GM12891 (cell line): Measurements from ENCODE around the gene PLEKHA5.

Experiments
- POLR2AphosphoS5 ChIP-seq: IDR thresholded peaks from 2 replicates; pipeline ENCODE4 v1.6.1; 2011; ENCODE audit warnings: low read depth, low read length, control low read depth
- SPI1 ChIP-seq: IDR thresholded peaks from 2 replicates; pipeline ENCODE4 v1.6.1; 2011; ENCODE audit warnings: low read depth, low read length, control low read depth
- TAF1 ChIP-seq: IDR thresholded peaks from 2 replicates; pipeline ENCODE4 v1.6.1; 2011; ENCODE audit warnings: low read depth, low read length, control low read depth

GRCh38 chr12:19165451-19165850 lies 35.9 kb downstream of the PLEKHA5 start:
- TF ChIP-seq SPI1 (no peak), TAF1 (no peak), POLR2AphosphoS5 (no peak)
